Colon (tissue), 2 donors: Measurements from ENCODE around the gene EIF6.

Source experiments
- FAIRE-seq: peaks from 2 replicates; lab custom pipeline; 2012; peaks lifted over from hg19 to GRCh38; lab: Jason Lieb, UNC
- donor health status: control.
- donor health status: control.

Gene EIF6

DNA sequence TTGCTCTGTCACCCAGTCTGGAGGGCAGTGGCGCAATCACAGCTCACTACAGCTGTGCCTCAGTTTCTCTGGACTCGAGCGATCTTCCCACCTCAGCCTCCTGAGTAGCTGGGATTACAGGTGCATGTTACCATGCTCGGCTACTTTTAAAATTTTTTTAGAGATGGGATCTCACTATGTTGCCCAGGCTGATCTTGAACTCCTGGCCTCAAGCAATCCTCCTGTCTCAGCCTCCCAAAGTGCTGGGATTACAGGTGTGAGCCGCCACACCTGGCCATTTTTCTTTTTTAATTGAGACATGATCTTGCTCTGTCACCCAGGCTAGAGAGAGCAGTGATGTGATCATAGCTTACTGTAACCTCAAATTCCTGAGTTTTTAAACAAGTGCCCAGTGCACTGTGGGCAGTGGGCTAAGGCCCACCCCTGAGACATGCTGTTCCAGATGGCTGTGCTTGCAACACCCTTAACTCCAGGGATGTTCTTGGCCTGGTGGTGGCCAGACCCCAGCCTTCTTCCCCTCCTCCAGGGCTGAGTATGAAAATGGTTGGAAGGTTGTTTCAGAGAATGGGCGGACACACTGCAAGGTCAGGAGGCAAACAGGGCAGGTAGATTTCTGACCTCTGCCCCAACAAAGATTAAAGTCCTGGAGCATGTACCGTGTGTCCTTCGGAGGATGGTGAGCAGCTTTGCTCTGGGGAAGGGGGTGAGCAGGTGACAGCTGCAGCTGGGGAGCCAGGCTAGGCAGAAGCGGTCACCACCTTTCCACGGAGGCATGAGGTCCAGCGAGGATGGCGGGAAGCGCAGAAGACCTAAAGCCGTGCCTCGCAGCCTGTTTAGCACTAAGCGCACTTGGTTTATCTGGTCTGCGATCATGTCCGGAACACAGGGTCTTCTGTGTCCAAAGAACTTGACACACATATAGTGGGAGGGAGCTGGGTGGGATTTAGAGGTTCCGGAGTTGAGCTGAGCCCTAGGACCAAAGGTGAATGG is 9.0 kb upstream of the EIF6 start:
- FAIRE-seq, result no peak

DNA sequence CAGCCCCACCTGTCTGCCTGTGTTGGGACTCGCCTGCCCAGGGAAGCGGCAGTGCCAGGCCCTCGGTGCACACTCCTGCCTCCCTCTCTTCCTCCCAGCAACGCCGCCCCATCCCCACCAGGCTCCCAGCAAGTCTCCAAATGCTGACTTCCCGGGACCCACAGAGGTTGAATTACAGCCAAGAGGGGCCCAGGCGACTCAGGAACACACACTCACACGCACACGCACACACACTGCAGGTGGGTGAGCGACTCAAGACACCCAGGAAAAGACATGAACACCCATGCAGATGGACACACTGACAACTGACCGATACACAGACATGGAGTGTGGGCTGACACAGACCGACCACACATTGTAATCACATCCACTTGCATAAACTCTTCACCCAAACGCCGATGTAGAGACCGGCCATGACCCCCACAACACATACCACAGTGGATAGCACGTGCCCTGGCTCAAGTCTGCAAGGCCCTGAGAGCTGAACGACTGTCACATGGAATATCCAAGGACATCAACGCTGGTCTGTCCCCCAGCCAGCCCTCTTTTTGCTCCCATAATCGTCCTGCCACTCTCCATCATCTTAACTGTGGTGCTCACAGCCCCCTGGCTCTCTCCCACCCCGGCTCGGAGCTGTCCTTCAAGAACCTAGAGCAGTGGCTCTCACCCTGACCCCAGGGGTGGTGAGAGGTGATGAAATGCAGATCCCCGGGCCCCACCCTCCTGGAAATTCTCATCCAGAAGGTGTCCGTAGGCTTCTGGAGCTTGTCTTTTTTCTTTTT is 8.1 kb upstream of the EIF6 start:
- FAIRE-seq, result no peak

DNA sequence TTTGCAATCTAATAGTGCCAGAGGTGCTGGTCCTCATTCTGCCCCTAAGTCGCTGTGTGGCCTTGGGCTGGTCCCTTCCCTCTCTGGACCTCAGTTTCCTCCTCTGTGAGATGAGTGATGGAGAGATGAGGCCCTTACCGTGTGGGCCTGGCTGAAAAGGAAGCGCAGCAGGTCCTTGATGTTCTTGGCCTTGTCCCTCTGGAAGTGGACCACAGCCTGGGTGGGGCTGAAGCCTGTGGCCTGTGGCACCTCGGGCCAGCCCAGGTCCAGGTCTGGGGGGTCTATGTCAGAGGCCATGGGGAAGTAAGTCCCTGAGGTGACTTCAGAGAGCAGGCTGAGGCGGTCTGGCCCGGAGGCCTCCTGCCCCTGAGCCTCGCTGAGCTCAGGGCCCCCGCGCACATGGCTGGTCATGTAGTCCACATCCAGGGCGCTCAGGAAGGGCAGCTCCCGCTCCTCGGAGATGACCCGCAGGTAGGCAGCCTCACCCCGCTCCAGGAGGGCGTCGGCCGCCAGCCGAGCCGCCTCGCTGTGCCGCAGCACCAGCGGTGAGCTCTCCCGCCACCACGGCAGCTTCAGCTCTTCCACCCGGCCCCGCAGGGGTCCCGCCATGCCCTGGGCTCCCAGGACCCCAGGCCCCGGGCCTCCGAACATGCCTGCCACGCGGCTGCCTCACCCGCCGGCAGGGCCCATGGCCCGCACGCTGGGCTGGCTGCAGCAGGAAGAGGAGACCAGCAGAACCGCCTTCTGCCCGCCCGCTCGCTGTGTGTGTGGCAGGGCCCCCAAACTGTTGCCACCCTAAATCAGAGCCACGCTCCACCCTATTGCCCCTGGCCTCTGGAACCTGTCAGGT is 7.3 kb upstream of the EIF6 start, which contains the start of gene FAM83C:
Gene FAM83C, minus strand, starts transcription at position 772 of the 850 bp plus-strand sequence. Its CDS starts 121 bp downstream, at position 651.
- no peak for FAIRE-seq

DNA sequence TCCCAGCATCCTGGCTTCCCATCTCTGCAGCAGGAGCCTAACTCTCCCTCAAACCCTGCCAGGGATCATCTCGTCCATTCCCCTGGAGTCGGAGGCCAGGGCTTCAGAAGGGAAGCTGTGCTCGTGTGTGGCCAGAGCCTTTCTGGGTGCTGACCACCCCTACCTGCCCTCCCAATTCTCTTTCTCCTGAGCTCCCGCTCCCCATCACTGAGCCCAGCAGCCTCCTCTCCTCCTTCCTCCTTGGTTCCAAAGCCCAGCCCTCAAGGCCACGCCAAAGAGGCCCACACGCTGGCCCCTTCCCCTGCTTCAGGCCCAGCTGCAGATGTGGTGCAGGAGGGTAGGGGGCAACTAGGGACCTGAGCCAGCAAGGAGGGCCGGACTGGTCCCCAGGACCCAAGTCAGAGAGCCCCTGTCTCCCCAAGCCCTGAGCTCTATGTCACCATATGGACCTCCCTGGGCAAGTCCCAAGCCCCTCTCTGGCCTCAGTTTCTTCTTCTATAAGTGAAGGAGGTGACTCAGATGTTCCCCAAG is 6.4 kb upstream of the EIF6 start:
- no peak for FAIRE-seq

DNA sequence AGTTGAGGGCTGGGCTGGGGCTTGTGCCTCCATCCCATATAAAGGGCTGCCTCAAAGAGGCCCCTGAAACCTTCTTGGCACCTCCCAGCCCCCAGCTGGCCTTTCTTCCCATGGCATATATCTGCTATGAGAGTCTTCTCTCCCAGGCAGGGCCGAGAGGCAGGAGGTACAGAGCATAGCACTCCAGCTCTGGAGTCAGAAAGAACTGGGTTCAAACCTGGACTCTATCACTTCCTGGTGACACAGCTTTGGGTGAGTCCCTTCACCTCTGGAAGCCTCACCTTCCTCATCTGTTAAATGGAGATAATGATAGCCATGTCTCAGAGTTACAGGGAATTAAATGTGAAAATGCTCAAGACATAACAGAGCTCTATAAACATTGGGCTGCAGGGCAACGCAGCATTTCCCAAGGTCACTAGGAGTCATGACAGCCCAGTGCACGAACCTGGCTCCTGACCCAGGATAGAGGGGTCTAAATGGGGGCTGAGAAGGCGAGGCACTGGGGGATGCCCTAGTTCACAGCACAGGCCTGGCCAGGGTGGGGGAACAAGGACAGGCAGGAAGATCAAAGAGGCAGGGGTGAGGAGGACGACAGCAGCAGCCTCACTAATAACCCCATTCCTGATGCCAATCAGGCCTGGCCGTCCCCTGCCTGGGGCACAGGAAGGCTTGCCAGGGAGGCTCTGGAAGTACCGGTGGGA is 5.8 kb upstream of the EIF6 start:
- FAIRE-seq, result no peak

DNA sequence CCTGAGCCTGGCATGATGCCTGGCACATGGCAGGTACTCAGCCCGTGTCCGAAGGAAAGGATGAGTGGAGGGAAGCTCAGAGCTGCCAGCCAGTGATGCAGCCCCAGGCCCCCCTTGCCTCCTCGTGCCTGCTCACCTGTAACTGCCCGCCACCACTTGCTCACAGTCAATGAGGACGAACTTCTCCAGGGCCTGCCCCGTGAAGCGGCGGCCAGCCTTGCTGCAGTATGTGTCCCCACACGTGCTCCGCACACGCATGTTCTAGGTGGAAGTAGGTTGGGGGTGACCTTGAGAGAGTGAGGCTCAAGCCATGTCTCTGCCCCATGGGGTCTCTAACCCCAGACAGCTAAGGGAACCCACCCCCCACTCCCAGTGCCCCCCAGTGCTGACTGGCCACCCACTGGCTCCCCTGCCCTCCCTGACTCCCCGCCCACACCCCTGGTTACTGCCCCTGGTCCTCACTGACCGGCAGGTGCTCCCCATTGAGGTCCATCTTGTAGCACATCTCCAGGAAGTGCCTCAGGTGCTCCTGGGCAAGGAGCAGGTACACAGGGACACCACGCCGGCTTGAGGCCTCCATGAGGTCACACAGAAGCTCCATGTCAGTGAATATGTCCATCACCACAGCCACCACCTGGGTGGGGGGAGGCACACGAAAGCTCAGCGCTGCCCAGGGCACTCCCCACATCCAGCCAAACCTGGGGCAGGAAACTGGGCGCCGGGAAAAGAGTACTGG is 3.9 kb upstream of the EIF6 start:
- no peak for FAIRE-seq

DNA sequence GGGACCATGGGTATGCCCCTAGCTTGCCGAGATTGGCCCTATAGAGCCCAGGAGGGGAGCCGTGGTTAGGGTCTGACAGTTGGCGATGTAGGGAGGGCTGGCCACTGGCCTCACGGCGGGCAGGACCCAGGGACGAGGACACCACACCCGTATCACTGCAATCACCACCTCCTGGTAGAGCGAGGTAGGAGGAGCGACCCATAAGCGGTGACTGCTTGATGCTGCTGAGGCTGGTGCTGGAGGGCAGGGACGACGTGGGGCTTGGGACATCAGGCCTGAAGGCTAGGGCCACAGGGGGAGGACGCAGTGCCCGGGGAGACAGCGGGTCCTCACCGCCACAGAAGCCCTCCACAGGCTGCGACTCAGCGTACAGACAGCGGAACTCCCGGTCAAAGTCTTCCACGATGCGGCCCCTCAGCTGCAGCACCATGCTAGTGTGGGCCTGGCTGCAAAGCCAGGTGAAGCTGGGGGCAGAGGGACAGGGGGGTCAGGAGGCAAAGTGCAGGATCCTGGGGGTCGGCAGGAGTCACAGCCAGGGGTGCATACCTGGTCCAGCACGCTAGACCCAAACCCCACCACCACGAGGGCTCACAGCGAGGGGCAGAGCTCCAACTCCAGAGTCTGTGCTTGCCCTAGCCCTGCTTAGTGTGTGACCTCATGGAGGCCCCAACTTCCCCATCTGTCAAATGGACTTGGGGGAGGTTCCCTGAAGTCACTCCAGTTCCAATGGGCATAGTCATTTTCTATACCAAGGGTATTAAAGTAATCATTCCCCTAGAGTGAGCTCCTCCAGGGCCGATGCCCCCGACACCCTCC is 3.1 kb upstream of the EIF6 start:
- no peak for FAIRE-seq

DNA sequence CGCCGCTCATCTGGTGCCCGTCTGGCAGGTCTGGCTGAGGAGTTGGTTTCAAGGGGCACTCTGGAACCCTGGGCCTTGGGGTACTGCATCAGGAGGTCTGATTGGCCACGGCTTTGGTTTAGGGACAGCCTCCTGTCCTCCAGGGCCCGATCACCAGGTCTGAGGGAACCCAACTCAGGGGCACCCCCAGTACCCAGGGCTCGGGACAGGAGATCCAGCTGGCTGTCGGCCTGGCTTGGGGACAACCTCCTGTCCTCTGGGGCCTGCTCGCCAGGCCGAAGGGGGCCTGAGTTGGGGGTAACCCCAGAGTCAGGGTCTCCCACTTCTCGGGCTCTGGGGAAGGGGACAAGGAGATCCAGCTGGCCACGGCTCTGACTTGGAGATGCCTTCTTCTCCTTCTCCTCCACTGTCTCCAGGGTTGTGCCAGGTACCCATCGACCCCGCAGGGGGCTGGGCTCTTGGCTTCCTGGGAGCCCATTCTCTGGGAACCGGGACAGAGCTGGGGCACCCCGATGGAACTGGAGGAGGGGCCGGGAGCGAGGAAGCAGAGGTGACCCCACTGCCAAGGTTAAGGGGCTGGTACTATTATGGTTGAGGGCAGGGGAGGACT is 2.4 kb upstream of the EIF6 start:
- FAIRE-seq, result no peak

DNA sequence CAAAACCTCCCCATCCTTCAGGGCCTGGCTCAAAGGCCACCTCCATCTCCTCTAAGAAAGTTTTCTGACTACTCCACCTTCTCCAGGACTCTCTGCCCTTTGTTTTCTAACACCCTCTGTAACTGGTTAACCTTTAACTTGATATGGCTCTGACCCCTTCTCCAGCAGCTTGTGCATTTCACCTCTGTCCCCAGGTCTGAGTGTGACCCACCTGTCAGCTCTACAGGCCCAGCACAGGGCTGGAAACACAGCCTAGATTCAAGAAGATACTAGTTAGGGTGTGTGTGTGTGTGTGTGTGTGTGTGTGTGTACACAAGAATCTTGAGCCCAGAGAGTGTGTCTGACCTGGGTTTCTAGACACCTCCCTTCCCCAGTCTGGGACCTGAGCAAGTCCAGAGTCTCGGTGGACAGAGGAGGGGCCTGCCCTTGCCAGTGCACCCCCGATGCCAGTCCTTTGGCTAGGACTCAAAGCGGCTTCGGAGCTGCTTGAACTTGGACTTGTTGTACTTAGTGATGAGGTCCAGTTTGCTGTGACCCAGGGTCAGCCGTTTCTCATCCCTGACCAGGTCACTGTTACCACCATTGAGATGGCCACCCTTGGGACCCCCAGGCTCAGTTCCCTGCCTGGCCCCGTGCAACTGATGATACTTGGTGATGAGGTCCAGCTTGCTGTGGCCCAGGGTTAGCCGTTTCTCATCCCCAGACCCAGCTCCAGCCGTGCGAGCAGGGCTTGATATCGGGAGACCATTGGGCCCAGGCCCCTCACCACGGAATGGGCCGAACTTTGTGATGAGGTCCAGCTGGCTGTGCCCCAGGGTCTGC is 1.7 kb upstream of the EIF6 start:
- FAIRE-seq, result no peak

DNA sequence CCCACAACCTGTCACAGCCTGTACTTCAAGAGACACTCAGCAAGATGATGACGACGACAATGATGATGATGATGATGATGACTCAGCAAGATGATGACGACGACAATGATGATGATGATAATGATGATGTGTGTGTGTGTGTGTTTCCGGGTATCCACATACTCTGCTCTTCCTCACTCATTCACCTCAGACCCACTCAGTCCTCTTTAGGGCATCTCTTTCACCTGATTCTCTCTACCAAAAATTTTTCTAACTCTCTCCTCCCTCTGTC is 1.2 kb upstream of the EIF6 start:
- no peak for FAIRE-seq

DNA sequence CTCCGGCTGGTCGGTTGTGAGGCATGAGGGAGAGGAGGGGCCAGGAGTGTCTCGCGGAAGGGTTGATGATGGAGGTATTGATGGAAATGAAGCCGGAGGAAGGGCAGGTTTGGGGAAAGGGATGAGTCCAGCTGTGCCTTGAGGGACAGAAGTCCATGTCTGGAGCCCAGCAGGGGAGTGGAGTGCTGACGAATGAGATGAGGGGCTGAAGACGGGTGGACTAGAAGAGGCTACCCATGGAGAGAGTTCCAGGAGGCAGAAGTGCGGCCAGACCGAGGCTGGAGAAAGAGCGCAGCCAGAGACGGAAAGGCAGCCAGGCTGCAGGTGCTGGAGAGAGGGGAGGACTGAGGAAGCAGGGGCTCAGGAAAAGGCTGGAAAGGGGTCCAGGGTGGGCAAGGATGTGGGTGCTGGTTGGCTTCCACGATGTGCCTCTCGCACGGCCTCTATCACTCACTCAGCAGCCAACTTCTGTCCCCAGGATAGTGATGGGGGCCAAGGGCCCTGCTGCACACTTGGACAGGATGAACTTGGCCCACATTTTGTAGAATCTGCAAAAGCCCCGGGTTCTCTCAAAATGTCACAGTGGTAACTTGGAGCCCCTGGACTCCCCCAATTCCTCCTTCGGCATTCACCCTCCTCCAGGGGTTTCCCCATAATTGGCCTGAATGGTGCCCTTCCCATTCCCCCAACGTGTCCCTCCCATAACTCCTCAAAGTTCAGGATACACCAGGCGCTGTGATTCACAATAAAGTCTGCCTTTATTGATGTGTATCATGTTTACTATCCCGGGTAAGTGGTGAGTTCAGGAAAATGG is 627 bp upstream of the EIF6 start:
- FAIRE-seq, result no peak

DNA sequence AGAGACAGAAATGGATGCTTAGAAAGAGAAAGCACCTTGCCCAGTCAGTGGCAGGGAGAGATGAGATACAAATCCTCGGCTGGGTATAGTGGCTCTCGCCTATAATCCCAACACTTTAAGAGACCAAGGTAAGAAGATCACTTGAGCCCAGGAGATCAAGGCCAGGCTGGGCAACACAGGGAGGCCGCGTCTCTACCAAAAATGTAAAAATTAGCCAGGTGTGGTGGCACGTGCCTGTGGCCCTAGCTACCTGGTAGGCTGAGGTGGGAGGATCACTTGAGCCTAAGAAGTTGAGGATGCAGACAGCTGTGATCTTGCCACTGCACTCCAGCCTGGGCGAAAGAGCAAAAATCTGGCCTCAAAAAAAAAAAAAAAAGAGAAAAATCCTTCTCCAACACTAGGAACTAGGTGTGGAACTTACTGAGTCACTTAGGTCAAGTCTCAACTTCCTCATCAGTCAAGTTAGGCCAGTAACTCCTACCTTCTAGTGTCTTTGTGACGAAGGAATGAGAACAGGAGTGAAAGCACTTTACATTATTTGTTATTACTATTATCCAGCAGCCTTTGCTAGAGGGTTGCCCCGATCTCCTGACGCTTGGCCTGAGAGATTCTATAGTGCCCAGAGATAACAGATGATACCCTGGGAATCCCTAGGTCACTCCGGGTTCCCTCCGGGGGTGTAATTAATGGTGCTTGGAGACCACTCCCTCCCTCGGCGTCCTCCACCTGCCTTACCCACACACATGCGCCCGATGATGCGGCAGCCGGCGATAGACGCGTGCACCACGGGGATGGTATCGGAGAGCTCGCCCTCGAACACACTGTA is 918 bp downstream of the EIF6 start:
- no peak for FAIRE-seq

DNA sequence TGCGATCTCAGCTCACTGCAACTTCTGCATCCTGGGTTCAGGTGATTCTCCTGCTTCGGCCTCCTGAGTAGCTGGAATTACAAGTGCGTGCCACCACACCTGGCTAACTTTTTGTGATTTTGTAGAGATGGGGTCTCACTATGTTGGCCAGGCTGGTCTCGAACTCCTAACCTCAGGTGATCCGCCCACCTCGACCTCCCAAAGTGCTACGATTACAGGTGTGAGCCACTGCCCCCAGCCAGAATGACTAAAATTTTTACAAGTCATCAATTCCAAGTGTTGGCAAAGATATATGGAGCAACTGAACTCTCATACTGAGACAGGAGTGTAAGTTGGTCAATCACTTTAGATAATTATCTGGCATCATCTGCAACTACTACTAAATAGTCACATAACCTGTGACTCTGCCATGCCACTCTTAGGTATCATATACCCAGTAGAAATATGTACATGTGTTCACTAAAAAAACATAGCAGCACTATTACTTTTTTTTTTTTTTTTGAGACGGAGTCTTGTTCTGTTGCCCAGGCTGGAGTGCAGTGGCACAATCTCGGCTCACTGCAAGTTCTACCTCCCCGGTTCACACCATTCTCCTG is 3.0 kb downstream of the EIF6 start:
- FAIRE-seq, result no peak

DNA sequence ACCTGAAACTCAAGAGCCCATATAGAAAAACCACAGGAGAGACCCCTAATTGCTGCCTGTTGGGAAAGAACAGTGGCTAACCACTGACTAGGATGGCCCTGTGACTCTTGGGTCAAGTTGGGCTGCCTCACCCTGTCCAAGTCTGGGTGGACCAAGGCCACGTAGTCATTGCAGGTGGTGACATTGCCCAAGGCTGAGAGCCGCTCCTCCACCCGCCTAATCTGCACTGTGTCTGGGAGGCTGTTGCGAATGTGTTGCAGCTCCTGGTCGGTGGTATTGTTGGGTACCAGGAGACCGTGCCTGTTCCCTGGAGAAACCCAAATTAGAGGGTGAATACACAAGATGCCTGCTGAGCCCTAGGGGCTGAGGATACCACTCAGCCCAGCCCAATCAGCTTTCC is 4.0 kb downstream of the EIF6 start:
- no peak for FAIRE-seq

DNA sequence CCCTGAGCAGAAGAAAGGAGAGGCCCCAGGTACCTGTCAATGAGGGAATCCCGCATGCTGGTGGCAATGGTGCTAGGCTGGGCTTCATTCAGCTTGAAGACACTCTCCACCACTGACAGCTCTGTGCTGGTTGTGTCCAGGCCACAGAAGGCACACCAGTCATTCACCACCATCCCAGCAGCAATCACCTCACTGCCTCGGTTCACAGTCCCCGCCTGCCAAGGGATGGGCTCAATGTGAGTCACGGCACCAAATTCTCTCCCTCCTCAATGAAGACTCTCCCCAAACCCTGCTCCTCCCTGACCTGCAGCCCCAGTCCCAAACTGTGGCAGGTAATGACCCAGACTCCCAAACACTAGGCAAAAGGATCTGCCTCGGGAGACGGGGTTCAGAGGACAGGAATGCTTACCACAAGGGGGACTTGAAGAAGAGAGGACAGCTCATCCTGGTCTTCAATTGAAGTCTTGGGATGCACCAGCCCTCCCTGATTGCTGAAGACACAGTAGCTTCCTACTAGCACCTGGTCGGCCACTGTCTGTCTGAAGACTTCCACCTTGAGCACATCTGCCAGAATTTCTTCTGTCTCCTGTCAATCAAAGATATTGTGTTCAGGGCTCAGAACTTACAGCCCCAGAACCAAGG is 4.9 kb downstream of the EIF6 start:
- no peak for FAIRE-seq

DNA sequence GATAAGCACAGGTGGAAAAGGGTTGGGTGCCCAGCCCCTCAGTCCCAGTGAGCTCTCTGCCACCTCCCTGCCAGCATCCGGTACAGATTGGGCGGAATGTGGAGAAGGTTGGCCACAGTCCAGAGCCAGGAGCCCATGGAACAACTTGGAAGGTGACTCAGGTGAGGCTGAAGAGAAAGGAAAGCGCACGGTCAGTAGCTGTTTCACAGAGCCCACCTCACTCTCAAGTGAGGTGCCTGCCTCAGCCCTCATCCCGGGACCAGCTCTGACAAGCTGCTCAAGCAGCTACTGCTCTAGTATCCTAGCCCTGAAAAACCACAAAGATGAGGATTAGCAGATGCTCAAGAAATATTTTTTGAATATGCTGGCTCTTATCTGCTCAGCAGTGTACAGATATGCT is 5.5 kb downstream of the EIF6 start:
- FAIRE-seq, result no peak
